Measurements from ENCODE around the gene BMERB1.

The BMERB1 gene

GRCh38 chr16:15495898-15496297 is 61.5 kb downstream of the BMERB1 start:
- no peak for DNase-seq (ENCODE audit: low read depth in 2 of 2)

GRCh38 chr16:15498427-15499175 is 64.2 kb downstream of the BMERB1 start:
- no peak for DNase-seq (ENCODE audit: low read depth in 2 of 2)

GRCh38 chr16:15502041-15502725 is 67.8 kb downstream of the BMERB1 start:
- no peak for DNase-seq (ENCODE audit: low read depth in 2 of 2)

GRCh38 chr16:15506441-15506840 is 72.1 kb downstream of the BMERB1 start:
- DNase-seq (ENCODE audit: low read depth in 2 of 2), result no peak

- no peak for DNase-seq (ENCODE audit: low read depth in 2 of 2)
Observed at GRCh38 chr16:15507301-15507958, 73.0 kb downstream of the BMERB1 start.

GRCh38 chr16:15507959-15508627 is 73.7 kb downstream of the BMERB1 start:
- DNase-seq (ENCODE audit: low read depth in 2 of 2), result no peak

- no peak for DNase-seq (ENCODE audit: low read depth in 2 of 2)
Observed at GRCh38 chr16:15509051-15509592, 74.7 kb downstream of the BMERB1 start.

- DNase-seq (ENCODE audit: low read depth in 2 of 2), result peak in 1 of 2 donors; percentile 21
Observed at GRCh38 chr16:15509593-15510535, 75.5 kb downstream of the BMERB1 start.

- no peak for DNase-seq (ENCODE audit: low read depth in 2 of 2)
Observed at GRCh38 chr16:15510992-15511391, 76.6 kb downstream of the BMERB1 start.

GRCh38 chr16:15511759-15512487 is 77.5 kb downstream of the BMERB1 start:
- DNase-seq (ENCODE audit: low read depth in 2 of 2), result no peak

GRCh38 chr16:15513156-15513555 is 78.8 kb downstream of the BMERB1 start:
- DNase-seq (ENCODE audit: low read depth in 2 of 2), result no peak

GRCh38 chr16:15515992-15516391 is 81.6 kb downstream of the BMERB1 start:
- no peak for DNase-seq (ENCODE audit: low read depth in 2 of 2)

- DNase-seq (ENCODE audit: low read depth in 2 of 2), result no peak
Observed at GRCh38 chr16:15516609-15517008, 82.2 kb downstream of the BMERB1 start.

- DNase-seq (ENCODE audit: low read depth in 2 of 2), result no peak
Observed at GRCh38 chr16:15517743-15518377, 83.5 kb downstream of the BMERB1 start.

- DNase-seq (ENCODE audit: low read depth in 2 of 2), result no peak
Observed at GRCh38 chr16:15518381-15519351, 84.3 kb downstream of the BMERB1 start.

- no peak for DNase-seq (ENCODE audit: low read depth in 2 of 2)
Observed at GRCh38 chr16:15519790-15520189, 85.4 kb downstream of the BMERB1 start.

GRCh38 chr16:15521390-15521757 is 87.0 kb downstream of the BMERB1 start:
- DNase-seq (ENCODE audit: low read depth in 2 of 2), result no peak

GRCh38 chr16:15521758-15522509 is 87.5 kb downstream of the BMERB1 start:
- no peak for DNase-seq (ENCODE audit: low read depth in 2 of 2)
